Heart left ventricle (tissue), 16 donors: Measurements from ENCODE around the gene TCF7. TPM values are rescaled to one million over a fixed set of nuclear protein-coding genes. Genes with fewer than 3 reads are reported as not detected.

Experiments
- ATAC-seq, 4 donors: fragments of 200-7000 bp; cut with Tn5 transposase; one replicate each; pipeline ENCODE4 v1.9.1; 2020 to 2022; ENCODE audit warnings: moderate library complexity in 4 of 4, mild to moderate bottlenecking in 3 of 4, moderate number of reproducible peaks in 1 of 4
- DNase-seq, 5 donors: peaks; one replicate each; pipeline ENCODE4 v3.0.0-alpha.2; 2020
- H3K27ac ChIP-seq, 12 donors: fragments of 200-600 bp; sonication (generic) in 4 of 12; one replicate each; pipeline versions ENCODE4 v1.5.0 to v1.8.0; 2016 to 2022; ENCODE audit warnings: mild to moderate bottlenecking in 2 of 12
- H3K27me3 ChIP-seq, 9 donors: fragments of 200-600 bp; sonication (generic) in 2 of 9; one replicate each; pipeline versions ENCODE4 v1.5.1 to v1.8.0; 2016 to 2022; ENCODE audit warnings: mild to moderate bottlenecking in 3 of 9
- H3K36me3 ChIP-seq, 9 donors: fragments of 200-600 bp; sonication (generic) in 2 of 9; one replicate each; pipeline versions ENCODE4 v1.5.0 to v1.8.0; 2018 to 2022; ENCODE audit warnings: mild to moderate bottlenecking in 2 of 9
- H3K4me1 ChIP-seq, 12 donors: fragments of 200-600 bp; sonication (generic) in 4 of 12; one replicate each; pipeline versions ENCODE4 v1.5.0 to v1.8.0; 2016 to 2022; ENCODE audit warnings: mild to moderate bottlenecking in 3 of 12
- H3K4me3 ChIP-seq, 12 donors: fragments of 200-600 bp; sonication (generic) in 4 of 12; one replicate each; pipeline versions ENCODE4 v1.5.0 to v1.8.0; 2017 to 2022; ENCODE audit warnings: mild to moderate bottlenecking in 9 of 12, moderate library complexity in 4 of 12
- H3K9me3 ChIP-seq, 12 donors: fragments of 200-600 bp; sonication (generic) in 4 of 12; one replicate each; pipeline versions ENCODE4 v1.5.0 to v1.8.0; 2016 to 2022; ENCODE audit warnings: mild to moderate bottlenecking in 1 of 12
- POLR2A ChIP-seq, 2 donors: fragments of 450-650 bp; IDR thresholded peaks; one replicate each; pipeline ENCODE4 v1.6.1; 2017; ENCODE audit warnings: antibody characterized with exemption in 2 of 2, mild to moderate bottlenecking in 2 of 2, moderate library complexity in 2 of 2
- WGBS, 4 donors: extraction: QIAGEN DNeasy Blood & Tissue Kit in 2 of 4; methylation state at CpG; one replicate each; pipeline versions ENCODE4 v1.1.5 to v1.1.7; 2013 to 2018; 5-methylcytosine and 5-hydroxymethylcytosine counted together
- intact Hi-C, 10 donors: fragments of 100-400 bp; cut with DNase I; formaldehyde crosslinking; loops; one replicate each; pipeline versions ENCODE4 v1.11.1 to v1.14.2; 2022
- polyA plus RNA-seq, 2 donors: library from polyadenylated mRNA; stranded (reverse); fragments of 200-250 nt; gene quantifications; one replicate each; pipeline ENCODE4 v1.2.3, GENCODE V29; 2013
- total RNA-seq, 9 donors: library from RNA; depleted of rRNA in 2 of 9; stranded (reverse); fragments of >200 nt in 2 of 9; fragmentation: NEBNext Ultra II Directional in 3 of 9; extraction: Animal tissue kit (Norgen Biotek cat#: 25700) in 3 of 9; gene quantifications; one replicate each; pipeline versions ENCODE4 v1.1.0 to v1.2.4, GENCODE V29; 2016 to 2023
- TF ChIP-seq, protein P1 (sequence below), 12 donors: fragments of 200-600 bp; sonication (generic) in 4 of 12; IDR thresholded peaks; one replicate each; pipeline versions ENCODE4 v1.5.0 to v1.8.0; 2018 to 2022; ENCODE audit warnings: antibody characterized with exemption in 12 of 12, mild to moderate bottlenecking in 5 of 12
- donor health status: ischemic (EF 13 %, LVEDD 7.1; RV severe dilation, severe dysfunction).
- donor health status: healthy with polysubstance abuse.
- donor health status: DM: no; HTN: yes; CAD: no.
- donor health status: DM: no; HTN: no; CAD: no.
- donor health status: ischemic (EF 25% LVEDD 6.9; RV normal size, moderate dysfunction).
- donor health status: ischemic (EF 25% LVEDD 5.7; RV mildly dilated, moderate dysfunction).
- donor health status: healthy.
- donor health status: DM: yes; HTN: yes; CAD: no.
- donor health status: ischemic (EF 35%, LVEDD 5.7; RV mildly dilated, moderate dysfunction).
- donor health status: nonischemic (EF 11% LVEDD 7.7; RV severe dilation, severe dysfunction).
- donor health status: DM: yes; HTN: yes; CAD: no.
- donor health status: PGD.
- donor health status: ischemic (EF 29% LVEDD 5.4; RV normal size, mild dysfunction).
- donor health status: nonischemic (EF 23%, LVEDD 6.1; RV moderate dilation, normal function).

The TCF7 gene
- total and polyA plus RNA-seq, 11 donors, result 0.79 to 5.2 (median 1.9) TPM

DNA sequence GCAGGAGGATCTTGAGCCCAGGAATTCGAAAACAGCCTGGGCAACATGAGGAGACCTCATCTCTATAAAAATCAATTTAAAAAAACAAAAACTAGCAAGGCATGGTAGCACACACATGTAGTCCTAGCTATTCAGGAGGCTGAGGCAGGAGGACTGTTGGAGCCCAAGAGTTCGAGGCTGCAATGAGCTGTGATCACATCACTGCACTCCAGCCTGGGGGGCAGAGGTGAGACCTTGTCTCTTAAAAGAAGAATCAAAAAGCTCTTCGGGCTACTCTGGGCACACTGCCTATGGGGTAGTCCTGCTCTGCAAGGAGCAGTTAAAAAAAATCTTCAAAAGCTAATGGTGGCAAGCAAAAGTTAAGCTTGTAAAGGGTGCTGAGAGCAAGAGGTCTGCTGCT, 38.8 kb downstream of the TCF7 start:
- intact Hi-C loops, result no loop called here
- Histone ChIP-seq H3K4me3 (no peak overlapping the region), H3K27me3 (no peaks in the 10 kb centered on the region), H3K9me3 (no peaks in the 10 kb centered on the region), H3K4me1 (peaks cover 0 to 35% (median 26%) of the 10 kb centered on the region in 12 donors), H3K27ac (no peak overlapping the region), H3K36me3 (peaks cover 0 to 100% (median 98%) of the 10 kb centered on the region in 9 donors)
- WGBS, 4 donors, result 83 to 99% (median 96%) methylated on average over 3 of the region's 3 CpGs
- no peak for DNase-seq
- ATAC-seq, result no peak
- TF ChIP-seq, protein P1, sequence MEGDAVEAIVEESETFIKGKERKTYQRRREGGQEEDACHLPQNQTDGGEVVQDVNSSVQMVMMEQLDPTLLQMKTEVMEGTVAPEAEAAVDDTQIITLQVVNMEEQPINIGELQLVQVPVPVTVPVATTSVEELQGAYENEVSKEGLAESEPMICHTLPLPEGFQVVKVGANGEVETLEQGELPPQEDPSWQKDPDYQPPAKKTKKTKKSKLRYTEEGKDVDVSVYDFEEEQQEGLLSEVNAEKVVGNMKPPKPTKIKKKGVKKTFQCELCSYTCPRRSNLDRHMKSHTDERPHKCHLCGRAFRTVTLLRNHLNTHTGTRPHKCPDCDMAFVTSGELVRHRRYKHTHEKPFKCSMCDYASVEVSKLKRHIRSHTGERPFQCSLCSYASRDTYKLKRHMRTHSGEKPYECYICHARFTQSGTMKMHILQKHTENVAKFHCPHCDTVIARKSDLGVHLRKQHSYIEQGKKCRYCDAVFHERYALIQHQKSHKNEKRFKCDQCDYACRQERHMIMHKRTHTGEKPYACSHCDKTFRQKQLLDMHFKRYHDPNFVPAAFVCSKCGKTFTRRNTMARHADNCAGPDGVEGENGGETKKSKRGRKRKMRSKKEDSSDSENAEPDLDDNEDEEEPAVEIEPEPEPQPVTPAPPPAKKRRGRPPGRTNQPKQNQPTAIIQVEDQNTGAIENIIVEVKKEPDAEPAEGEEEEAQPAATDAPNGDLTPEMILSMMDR (IDR thresholded peaks at IDR 0.05), result no peak
- TF ChIP-seq POLR2A (IDR thresholded peaks at IDR 0.05), result no peak

- peaks cover 0 to 100% (median 98%) of the 10 kb centered on the region in 9 donors for H3K36me3 ChIP-seq
- TF ChIP-seq, protein P1 (IDR thresholded peaks at IDR 0.05), result no peak
- H3K27me3 ChIP-seq, result no peaks in the 10 kb centered on the region
- H3K4me3 ChIP-seq, result no peak overlapping the region
- no peaks in the 10 kb centered on the region for H3K9me3 ChIP-seq
- H3K4me1 ChIP-seq, result peaks cover 0 to 35% (median 26%) of the 10 kb centered on the region in 12 donors
- 94 to 100% (median 99%) methylated on average over 1 of the region's 1 CpG for WGBS, 4 donors
- no peak for ATAC-seq
- no peak overlapping the region for H3K27ac ChIP-seq
- intact Hi-C loops, result no loop called here
- DNase-seq, result no peak
These were observed 39.2 kb downstream of the TCF7 start for GRCh38 chr5:134153657-134154056.

DNA sequence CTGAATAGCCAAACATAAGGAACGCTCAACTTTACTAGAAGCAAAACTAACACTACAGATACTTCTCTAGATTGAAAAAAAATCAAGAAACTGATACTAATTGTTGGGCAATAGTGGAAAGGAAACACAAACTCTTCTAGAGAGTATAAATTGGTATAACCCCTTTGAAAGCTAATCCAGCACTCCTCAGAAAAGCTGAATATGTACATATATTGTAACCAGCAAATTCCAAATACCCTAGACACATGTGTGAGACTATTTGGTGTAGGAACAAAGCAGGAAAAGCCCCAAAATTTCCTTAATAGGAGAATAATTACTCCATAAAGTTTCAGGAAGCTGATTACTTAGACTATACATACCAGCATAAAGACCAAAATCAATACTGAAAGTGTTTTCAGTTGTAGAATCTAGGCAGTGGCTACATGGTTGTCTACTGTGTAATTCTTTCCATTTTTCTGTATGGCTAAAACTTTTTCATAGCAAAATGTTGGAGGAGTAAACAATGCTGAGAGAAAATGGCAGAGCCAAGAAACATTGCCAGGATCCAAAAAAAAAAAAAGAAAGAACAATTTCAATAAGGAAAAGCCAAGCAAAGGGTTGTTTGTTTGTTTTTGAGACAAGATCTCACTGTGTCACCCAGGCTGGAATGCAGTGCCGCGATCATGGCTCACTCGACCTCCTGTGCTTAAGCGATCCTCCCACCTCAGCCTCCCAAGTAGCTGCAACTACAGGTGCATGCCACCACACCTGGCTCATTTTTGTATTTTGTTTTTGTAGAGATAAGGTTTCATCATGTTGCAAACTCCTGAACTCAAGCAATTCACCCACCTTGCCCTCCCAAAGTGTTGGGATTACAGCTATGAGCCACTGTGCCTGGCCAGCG, 47.3 kb downstream of the TCF7 start:
- Histone ChIP-seq H3K4me3 (no peak overlapping the region), H3K27me3 (no peaks in the 10 kb centered on the region), H3K9me3 (peaks cover 0 to 3% (median 0%) of the 10 kb centered on the region in 12 donors), H3K27ac (no peak overlapping the region), H3K36me3 (peaks cover 0 to 100% (median 93%) of the 10 kb centered on the region in 9 donors), H3K4me1 (peaks cover 0 to 4% (median 0%) of the 10 kb centered on the region in 12 donors)
- intact Hi-C loops, result no loop called here
- ATAC-seq (no peak), DNase-seq (no peak)
- TF ChIP-seq POLR2A (IDR thresholded peaks at IDR 0.05), result no peak
- TF ChIP-seq, protein P1 (IDR thresholded peaks at IDR 0.05), result no peak
- WGBS, 4 donors, result 88 to 98% (median 97%) methylated on average over 6 of the region's 6 CpGs

DNA sequence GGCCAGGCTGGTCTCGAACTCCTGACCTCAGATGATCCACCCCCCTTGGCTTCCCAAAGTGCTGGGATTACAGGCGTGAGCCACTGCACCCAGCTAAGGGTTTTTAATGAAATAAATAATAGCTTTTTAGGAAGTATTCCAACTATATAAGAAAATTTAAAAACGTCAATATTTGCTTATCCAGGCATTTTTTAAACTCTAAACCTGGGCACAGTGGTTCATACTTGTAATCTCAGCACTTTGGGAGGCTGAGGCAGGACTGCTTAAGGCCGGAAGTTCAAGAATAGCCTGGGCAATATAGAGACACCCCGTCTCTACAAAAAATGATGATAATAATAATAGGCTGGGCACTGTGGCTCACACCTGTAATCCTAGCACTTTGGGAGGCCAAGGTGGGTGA, 48.1 kb downstream of the TCF7 start:
- Histone ChIP-seq H3K27me3 (no peaks in the 10 kb centered on the region), H3K36me3 (peaks cover 0 to 100% (median 94%) of the 10 kb centered on the region in 9 donors), H3K4me3 (no peak overlapping the region), H3K9me3 (peaks cover 0 to 3% (median 0%) of the 10 kb centered on the region in 12 donors), H3K27ac (no peak overlapping the region), H3K4me1 (peaks cover 0 to 4% (median 0%) of the 10 kb centered on the region in 12 donors)
- TF ChIP-seq POLR2A (IDR thresholded peaks at IDR 0.05), result no peak
- TF ChIP-seq, protein P1 (IDR thresholded peaks at IDR 0.05), result no peak
- intact Hi-C loops, result no loop called here
- DNase-seq, result no peak
- 95 to 97% (median 97%) methylated on average over 5 of the region's 5 CpGs for WGBS, 4 donors
- no peak for ATAC-seq
